ENCODE data around the gene PELO.

Gene PELO

GRCh38 chr5:52787600-52788504 is at the start of gene PELO, which contains the start of gene ITGA1:
PELO (plus strand) TSS chr5:52787916; CDS start chr5:52800395, 12,479 bp downstream.
ITGA1 (plus strand) TSS chr5:52787916; CDS start chr5:52788354, 438 bp downstream.
- peak within 1 kb of the TSS; percentile 48 for H3K4me2 ChIP-seq (ENCODE audit: low read length)
- no peaks in the 10 kb centered on the region for H3F3A ChIP-seq (ENCODE audit: control insufficient read depth, insufficient read depth)
- no peak within 1 kb of the TSS for H3K27ac ChIP-seq (ENCODE audit: low read depth, low read length)
- no peaks in the 10 kb centered on the region for H3K9me2 ChIP-seq (replicated peaks; ENCODE audit: control insufficient read depth, low read length)
- H3K79me2 ChIP-seq (ENCODE audit: control insufficient read depth, low read length) = no peaks in the 10 kb centered on the region
- peak within 1 kb of the TSS; percentile 30; the same call in 1 of the 2 replicates for H3K4me3 ChIP-seq (ENCODE audit: low read length)
- H3K27me3 ChIP-seq (ENCODE audit: control insufficient read depth, low read length) = peaks cover 24% of the 10 kb centered on the region
- no peaks in the 10 kb centered on the region for H4K20me1 ChIP-seq (ENCODE audit: control insufficient read depth, insufficient read depth, low read depth, low read length)
- no peaks in the 10 kb centered on the region for H3K9me3 ChIP-seq (ENCODE audit: control insufficient read depth, insufficient read depth, low read length)
- H3K36me3 ChIP-seq (ENCODE audit: control insufficient read depth, low read length) = no peaks in the 10 kb centered on the region
- TF ChIP-seq EZH2phosphoT487 (IDR thresholded peaks at IDR 0.05; ENCODE audit: borderline replicate concordance, low read length) (peak; percentile 45; the same call in 1 of the 2 replicates), CTCF (IDR thresholded peaks at IDR 0.05; ENCODE audit: low read depth, low read length, poor library complexity, severe bottlenecking) (no peak)
- no peaks in the 10 kb centered on the region for H3K4me1 ChIP-seq (ENCODE audit: control insufficient read depth, low read length)

DNA sequence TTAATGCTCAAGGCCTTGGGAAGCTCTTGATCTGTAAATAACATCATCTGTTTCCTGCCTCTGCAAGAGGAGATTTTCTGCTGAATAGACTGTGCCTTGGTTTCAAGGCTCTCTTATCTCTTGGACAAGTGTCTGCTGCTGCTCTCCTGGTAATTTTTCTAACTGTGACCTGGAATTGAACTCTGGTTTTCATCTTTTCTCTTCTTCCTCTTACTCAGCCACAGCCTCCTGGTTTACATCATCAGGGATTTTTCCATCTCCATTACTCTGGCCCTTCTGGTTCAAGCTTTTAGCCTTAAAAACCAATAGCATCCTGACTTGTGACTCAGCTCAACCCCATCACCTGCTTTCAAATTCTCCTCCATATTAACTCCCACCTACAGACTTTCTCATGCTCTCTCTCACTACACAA is 49.6 kb upstream of the PELO start:
- no peaks in the 10 kb centered on the region for H3K4me1 ChIP-seq (ENCODE audit: control insufficient read depth, low read length)
- H3K9me3 ChIP-seq (ENCODE audit: control insufficient read depth, insufficient read depth, low read length) = no peaks in the 10 kb centered on the region
- H3K27me3 ChIP-seq (ENCODE audit: control insufficient read depth, low read length) = no peaks in the 10 kb centered on the region; the same call in 1 of the 2 replicates
- no peaks in the 10 kb centered on the region for H3F3A ChIP-seq (ENCODE audit: control insufficient read depth, insufficient read depth)
- H3K27ac ChIP-seq (ENCODE audit: low read depth, low read length) = no peak overlapping the region
- TF ChIP-seq CTCF (IDR thresholded peaks at IDR 0.05; ENCODE audit: low read depth, low read length, poor library complexity, severe bottlenecking) (no peak), EZH2phosphoT487 (IDR thresholded peaks at IDR 0.05; ENCODE audit: borderline replicate concordance, low read length) (no peak)
- H3K9me2 ChIP-seq (replicated peaks; ENCODE audit: control insufficient read depth, low read length) = no peaks in the 10 kb centered on the region
- H3K4me2 ChIP-seq (ENCODE audit: low read length) = no peak overlapping the region
- no peaks in the 10 kb centered on the region for H3K79me2 ChIP-seq (ENCODE audit: control insufficient read depth, low read length)
- H4K20me1 ChIP-seq (ENCODE audit: control insufficient read depth, insufficient read depth, low read depth, low read length) = no peaks in the 10 kb centered on the region
- H3K4me3 ChIP-seq (ENCODE audit: low read length) = no peak overlapping the region
- no peaks in the 10 kb centered on the region for H3K36me3 ChIP-seq (ENCODE audit: control insufficient read depth, low read length)

DNA sequence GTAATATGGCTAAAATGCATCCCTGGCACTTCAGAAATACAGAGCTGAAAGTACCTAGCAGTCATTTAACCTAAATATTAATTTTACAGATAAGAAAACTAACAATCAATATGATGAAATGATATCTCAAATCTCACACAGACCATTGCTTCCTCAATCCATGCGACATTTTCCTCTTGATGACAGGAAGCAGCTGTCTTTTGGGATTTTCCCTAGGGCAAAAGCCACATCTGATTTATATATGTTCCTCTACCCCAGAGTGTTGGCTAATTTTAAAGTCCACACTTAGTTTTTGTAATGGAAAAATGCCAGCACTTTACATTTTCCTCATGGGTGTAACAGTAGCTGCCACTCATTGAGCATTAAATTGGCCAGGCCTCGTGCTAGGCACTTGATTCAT is 47.7 kb upstream of the PELO start:
- TF ChIP-seq CTCF (IDR thresholded peaks at IDR 0.05; ENCODE audit: low read depth, low read length, poor library complexity, severe bottlenecking) (no peak), EZH2phosphoT487 (IDR thresholded peaks at IDR 0.05; ENCODE audit: borderline replicate concordance, low read length) (no peak)
- no peaks in the 10 kb centered on the region for H3K4me1 ChIP-seq (ENCODE audit: control insufficient read depth, low read length)
- H3K9me2 ChIP-seq (replicated peaks; ENCODE audit: control insufficient read depth, low read length) = no peaks in the 10 kb centered on the region
- no peaks in the 10 kb centered on the region for H3K36me3 ChIP-seq (ENCODE audit: control insufficient read depth, low read length)
- H3K4me2 ChIP-seq (ENCODE audit: low read length) = no peak overlapping the region
- no peak overlapping the region for H3K27ac ChIP-seq (ENCODE audit: low read depth, low read length)
- H3F3A ChIP-seq (ENCODE audit: control insufficient read depth, insufficient read depth) = no peaks in the 10 kb centered on the region
- H3K27me3 ChIP-seq (ENCODE audit: control insufficient read depth, low read length) = no peaks in the 10 kb centered on the region; the same call in 1 of the 2 replicates
- H4K20me1 ChIP-seq (ENCODE audit: control insufficient read depth, insufficient read depth, low read depth, low read length) = no peaks in the 10 kb centered on the region
- no peak overlapping the region for H3K4me3 ChIP-seq (ENCODE audit: low read length)
- no peaks in the 10 kb centered on the region for H3K9me3 ChIP-seq (ENCODE audit: control insufficient read depth, insufficient read depth, low read length)
- H3K79me2 ChIP-seq (ENCODE audit: control insufficient read depth, low read length) = no peaks in the 10 kb centered on the region

All from DOHH2 (cell line).